NCI-H524 treated with DMSO at 0.1 percent for 48 hours (cell line): ENCODE data around the gene RSAD1.

Experiments
- DNase-seq: peaks from one replicate; lab custom pipeline; 2025; lab: John Stamatoyannopoulos, UW

The RSAD1 gene

DNA sequence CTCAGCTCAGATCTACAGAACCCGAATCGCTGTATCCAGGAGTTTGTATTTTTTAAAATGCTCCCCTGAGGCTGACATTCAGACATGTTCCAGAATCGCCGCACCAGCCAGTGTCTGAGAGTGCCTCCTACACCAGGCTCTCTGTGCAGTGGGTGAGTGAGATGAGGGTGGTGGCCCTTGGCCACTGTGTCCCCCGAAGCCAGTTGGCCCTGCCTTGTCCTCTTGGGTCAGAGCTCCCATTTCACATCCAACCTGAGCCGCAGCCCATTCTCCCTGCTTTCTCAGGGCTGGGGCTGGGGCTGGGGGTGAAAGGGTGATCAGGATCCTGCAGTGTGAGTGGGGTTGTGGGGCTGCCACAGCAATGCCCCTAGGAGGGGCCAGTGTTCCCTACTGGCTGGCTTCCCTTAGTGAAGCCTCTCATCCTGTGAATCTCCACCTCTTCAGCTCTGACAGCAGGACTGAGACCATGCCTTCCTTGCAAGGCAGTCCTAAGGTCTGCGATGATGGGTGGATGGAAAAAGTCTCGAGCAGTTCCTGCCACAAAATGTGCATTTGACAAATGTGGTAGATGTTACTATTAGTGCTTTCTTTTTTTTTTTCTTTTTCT is 16.7 kb downstream of the RSAD1 start:
- DNase-seq: no peak

DNA sequence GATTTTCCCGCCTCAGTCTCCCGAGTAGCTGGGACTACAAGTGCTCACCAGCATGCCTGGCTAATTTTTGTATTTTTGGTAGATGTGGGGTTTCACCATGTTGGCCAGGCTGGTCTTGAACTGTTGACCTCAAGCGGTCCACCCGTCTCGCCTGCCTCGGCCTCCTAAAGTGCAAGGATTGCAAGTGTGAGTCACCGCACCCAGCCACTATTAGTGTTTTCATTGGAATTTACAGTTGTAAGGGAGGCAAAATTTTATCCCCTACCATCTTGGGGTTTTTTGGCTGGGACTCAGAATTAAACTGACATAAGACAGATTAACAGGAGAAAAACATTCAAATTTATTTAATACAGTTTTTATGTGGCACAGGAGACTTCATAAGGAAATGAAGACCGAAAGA is 17.3 kb downstream of the RSAD1 start:
- no peak for DNase-seq

DNA sequence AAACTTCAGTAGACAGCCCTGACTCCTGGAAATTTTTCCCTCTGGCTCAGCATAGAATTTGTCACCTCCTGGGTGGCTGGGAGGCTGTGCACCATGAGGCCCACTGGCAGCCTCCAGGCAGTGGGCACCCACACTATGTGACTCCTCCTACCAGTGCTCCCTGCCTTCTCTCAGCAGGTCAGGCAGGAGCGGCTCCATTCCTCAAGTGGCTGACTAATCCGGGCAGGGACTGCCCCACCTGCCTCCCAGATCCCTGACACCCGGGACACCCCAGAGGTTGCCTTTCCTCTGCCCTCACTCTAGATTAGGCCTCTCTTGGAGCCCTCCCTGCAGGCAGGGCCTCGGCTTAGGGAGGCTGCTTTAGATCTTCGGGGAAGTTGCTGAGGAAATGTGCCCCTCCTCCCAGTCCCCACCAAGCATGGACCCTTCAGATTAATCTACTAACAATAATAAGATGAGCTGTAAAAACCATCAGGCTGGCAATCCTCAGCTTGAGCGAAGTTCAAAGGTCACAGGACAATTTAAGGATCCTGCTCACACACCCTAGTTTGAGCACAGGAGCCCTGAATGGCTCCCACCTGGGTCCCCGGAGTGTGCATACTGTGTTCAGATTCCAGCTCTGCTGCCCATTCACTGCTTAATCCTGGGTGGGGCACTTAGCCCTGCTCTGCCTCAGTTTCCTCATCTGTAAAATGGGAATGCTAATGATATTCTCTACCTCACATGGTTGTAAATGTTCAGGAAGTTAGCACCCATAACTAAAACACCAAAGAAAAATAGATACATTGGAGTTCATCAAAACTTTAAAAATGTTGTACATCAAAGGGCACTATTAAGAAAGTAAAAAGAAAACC is 19.6 kb downstream of the RSAD1 start:
- DNase-seq: no peak

DNA sequence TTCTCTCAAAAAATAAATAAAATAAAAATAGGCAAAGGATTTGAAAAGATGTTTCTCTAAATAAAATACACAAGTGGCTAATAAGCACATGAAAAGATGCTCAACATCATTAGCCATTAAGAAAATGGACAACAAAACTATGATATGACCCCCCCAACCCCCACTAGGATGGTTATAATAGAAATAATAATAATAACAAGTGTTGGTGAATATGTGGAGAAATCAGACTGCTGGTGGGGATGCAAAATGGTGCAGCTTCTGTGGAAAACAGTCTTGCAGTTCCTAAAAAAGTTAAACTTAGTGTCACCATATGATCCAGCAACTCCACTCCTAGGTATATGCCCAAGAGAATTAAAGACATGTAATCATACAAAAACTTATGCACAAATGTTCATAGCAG is 20.6 kb downstream of the RSAD1 start:
- DNase-seq: no peak

DNA sequence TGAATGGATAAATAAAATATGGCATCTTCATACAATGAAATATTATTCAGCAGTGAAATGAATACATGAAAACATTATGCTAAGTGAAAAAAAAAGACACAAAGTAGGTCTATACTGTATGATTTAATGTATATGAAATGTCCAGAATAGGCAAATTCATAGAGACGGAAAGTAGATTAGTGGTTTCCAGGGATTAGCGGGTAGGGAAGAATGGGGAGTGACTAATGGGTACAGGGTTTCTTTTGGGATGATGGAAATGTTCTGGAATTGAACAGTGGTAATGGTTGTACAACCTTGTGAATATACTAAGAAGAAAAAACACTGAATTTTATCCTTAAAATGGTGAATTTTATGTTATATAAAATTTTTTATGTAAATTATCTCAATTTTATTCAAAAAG is 21.1 kb downstream of the RSAD1 start:
- DNase-seq: no peak

DNA sequence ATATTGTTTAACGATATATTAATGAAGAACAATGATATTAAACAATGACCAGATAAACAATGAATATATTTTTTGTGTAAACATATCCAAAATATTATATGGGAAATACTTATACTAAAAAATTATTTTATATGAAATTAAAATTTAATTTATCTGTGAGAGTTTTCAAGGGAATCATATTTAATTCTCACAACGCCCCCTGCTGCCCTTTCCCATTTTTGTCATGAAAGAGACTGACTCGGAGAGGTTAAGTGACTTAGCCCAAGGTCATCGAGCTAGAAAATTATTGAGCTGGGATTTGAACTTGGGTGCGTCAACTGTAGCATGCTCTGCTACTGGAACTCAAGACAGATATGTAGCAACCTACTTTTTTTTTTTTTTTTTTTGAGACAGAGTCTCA is 22.4 kb downstream of the RSAD1 start:
- no peak for DNase-seq

DNA sequence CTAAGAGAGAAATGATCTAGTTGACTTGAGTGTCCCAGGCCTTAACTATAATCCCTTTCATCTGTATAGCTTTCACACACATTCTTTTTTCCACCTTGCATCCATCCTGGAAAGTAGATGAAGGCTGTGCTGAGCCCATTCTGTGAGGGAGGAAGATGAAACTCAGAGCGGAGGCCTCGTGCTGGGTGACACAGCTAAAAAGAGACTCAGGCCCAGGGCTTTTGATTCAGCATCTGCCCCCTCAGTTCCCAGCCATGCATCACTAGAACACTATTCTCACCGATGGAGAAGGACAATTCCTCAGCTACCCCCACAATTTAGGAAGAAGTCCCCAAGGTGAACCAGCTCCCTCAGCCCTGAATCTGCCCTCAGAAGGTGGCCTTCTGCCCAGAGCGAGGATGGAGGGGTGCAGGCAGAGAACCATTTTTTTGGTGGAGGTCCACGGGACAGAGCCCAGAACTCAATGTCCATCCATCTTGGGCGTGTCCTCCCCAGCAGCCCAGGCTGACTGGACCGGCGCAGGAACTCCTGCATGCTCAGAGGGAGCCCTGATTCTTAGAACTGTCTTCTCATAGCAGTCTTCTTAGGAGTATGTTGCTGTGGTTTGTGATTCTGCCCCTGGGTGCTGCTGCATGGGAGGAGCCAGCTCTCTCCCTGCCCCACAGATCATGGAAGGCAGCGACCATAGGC is 23.8 kb downstream of the RSAD1 start:
- DNase-seq: no peak

DNA sequence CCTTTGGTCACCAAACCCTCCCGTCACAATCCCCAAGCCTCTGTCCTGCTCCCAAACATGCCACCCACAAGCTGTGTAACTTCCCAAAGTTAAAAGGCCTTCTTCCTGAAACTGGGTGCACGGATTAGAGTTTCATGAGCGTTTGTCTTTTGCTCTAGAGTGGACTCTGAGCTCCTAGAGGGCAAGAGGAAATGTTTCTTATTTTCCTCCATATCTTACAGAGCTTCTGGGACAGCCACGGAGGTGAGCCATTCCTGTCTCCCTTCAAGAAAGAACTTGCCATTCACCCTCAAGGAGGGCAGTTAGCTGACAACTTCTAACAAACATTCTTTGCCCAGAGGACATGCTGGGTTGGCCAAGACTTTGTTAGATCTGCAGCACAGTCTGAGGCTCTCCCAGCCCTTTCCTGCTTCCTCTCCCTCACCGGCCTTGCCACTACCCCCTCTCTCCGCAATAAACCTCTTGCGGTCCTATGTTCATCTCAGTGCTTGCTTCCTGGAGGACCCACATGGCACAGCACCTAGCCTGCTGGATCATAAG is 27.0 kb downstream of the RSAD1 start:
- no peak for DNase-seq

DNA sequence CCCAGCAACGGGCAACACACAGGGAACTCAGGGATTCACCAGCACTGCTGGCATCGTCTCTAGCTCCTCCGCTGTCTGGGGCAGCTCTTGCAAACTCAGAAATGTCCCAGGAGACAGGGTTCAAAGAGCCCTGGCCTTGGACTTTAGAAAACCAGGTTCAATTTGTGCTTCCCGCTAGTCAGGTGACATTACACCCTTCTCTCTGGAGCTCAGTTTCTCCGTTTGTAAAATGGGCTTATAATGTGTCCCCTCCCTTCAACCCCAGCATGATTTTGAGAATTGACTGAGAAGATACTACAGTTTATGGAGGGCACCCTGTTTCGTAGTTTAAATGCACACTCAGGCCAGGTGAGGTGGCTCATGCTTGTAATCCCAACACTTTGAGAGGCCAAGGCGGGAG is 27.6 kb downstream of the RSAD1 start:
- DNase-seq: no peak

DNA sequence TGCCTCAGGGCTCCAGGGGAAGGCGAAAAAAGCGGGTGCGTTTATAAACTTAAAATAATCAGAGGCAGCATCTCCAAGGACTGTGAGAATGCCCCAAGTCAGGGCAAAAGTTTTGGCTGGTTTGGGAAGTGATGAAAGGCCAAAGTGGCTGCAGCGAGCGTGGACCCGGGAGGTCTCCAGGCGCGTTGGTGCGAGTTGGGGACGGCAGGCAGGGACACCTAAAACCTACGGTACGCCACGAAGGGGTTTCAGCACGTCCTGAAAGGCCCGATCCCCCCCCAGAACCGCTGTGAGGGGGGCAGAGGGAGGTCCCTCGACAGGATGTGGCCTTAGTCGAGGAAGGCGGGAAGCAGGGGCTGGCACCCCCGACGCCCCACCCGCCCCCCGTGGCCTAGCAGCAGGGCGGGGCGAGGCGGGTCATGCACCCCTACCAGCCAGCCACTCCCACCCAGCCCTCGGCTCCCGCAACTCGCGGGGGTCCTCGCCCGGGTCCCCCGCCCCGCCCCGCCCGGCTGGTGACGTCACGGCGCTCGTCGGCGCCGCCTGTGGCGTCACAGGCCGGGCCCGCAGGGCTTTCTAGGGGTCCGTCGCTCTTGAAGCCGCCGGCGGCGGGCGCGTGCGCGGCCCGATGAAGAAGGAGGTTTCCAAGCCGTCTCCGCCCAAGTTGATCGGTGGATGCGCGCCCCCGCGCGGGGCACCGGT is 29.4 kb downstream of the RSAD1 start, which contains the start of gene MYCBPAP:
Gene MYCBPAP, plus strand, starts transcription at position 569 of the 702 bp plus-strand sequence. CDS start 236 bp downstream, outside the sequence.
- DNase-seq: no peak

DNA sequence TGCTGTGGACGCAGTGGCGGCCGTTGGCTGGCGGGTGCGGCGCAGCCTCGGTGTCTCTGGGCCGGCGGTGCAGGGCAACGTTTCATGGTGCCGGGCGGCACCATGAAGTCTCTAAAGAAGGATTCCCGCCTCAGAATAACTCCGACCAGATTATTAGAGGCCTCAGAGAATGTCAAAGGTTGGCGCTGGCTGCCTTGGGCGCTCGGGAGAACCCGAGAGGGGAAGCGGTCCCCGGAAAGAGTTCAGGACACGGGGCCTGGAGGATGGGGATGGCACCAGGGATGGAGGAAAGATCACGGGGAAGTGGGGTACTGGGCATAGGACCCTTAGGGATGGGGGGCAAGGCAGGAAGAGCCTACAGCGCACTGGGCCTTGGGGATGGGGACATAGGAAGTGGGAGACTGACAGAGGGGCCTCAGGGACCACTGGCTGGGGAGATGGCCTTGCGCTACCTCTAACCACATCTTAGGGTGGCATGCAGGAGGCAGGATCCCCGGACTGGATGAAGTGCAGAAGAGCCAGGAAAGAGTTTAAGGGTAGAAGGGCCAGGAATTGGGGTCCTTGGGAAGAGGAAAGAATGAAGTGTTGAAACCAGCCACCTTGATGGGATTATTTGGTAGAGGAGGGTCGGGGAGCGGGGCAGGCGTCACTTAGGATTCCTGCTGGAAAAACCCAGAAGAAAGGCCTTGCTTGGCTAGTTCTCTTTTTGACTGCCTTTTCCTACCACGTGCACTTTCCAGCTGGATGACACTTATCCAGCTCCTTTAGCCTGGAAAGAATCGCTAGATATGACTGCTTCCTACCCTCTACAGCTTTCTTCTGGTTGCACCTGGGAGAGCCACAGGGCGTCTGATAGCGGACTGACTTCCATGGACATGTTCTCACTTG is 30.2 kb downstream of the RSAD1 start:
- DNase-seq: no peak

DNA sequence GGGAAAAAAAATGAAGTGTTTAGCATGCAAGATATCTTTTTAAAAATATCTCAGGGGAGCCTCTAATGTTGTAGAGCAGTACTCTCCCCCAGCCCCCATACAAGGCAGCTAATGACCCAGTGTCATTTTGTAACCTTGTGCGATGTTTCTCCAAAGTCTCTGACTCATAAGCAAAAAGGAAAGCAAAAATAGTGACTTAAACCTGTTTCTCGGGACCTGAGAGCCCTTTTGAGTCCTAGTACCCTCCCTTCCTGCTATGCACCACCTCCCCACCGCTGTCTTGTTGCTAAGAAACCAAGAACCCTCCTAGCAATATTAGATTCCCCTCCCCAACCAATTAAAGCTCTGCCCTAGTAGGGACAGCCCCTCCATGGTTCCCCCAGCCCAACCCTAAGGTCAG is 32.4 kb downstream of the RSAD1 start:
- DNase-seq: no peak

DNA sequence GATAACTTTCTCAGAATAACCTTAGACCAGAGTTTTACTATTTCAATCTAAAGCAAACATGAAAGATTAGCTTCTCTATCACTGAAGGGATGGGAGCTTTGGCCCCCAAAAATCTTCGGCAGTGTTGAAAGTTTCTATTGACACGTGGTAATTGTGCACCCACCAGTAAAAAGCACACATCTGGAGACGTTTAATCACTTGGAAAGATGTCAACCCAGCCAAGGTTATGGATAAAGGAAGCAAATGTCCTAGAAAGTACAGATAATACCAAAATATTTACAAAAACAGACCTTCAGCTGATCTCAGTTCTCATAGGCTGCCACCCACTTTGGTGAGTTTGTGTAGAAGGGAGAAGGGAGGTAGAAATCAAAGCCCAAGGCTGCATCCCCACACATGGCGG is 34.8 kb downstream of the RSAD1 start:
- DNase-seq: no peak

DNA sequence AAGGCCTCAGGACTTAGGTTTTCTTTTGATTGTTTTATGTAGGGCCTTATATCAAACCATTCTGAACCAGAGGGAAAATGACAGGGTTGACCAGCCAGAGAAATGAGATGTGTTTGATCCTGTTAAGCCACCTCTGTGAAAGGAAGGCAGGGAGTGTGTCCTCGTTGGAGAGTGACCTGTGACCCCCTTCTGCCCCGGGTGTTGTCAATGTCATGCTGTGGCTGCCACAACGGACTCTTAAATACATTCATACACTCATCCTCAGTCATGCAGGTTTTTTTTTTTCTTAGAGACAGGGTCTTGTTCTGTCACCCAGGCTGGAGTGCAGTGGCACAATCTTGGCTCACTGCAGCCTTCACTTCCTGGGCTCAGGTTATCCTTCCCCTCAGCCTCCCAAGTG is 35.7 kb downstream of the RSAD1 start:
- DNase-seq: no peak

DNA sequence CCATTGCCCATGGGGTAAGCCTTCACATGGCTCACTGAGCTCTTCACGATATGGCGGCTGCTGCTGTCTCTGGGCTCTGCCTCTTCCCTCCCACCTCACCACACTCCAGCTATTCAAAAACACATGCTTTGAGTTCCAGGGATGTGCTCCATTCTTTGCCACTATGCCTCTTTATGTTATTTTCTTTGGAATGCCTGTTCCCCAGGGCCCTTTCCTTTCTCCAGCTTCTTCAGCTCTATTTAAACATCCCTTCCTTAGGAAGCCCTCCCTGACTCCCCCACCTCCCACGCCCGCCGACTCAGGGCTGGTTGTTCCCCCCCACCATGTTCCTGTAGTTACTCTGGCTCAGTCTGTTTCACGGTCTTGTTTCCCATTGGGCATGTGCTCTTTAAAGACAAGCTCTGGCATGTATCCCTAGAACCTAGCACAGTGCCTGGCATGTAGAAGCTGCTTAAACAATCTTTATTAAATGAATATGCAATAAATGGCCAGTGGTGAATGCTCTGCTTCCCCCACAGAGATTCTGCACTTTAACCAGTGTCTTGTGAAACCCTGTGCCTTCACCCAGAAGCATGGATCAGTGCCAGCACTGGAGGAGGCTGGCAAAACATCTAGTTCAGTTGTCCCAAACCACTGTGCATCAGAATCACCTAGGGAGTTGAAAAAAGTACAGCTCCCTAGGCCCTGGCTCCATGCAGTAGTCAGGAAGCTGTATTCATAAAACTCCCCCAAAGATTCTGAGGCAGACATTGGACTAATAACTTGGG is 36.5 kb downstream of the RSAD1 start:
- no peak for DNase-seq

DNA sequence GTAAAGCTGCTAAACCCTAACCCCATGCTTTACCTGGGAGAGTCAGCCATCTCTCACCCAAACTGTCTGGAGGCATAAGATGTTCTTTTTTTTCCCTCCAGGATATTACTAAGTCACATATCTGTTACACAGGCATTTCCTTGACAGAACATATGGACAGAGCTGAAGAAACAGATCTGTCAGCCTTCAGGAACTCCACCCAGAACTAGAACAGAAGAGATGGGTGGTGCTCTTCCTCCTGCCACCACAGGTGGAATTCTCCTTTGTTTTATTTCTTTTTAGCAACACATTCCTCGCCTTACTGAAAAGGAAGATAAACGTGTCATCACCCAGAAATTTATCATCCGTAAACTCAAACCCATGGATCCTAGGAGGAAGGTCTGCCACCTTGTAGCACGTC is 38.4 kb downstream of the RSAD1 start:
- no peak for DNase-seq

DNA sequence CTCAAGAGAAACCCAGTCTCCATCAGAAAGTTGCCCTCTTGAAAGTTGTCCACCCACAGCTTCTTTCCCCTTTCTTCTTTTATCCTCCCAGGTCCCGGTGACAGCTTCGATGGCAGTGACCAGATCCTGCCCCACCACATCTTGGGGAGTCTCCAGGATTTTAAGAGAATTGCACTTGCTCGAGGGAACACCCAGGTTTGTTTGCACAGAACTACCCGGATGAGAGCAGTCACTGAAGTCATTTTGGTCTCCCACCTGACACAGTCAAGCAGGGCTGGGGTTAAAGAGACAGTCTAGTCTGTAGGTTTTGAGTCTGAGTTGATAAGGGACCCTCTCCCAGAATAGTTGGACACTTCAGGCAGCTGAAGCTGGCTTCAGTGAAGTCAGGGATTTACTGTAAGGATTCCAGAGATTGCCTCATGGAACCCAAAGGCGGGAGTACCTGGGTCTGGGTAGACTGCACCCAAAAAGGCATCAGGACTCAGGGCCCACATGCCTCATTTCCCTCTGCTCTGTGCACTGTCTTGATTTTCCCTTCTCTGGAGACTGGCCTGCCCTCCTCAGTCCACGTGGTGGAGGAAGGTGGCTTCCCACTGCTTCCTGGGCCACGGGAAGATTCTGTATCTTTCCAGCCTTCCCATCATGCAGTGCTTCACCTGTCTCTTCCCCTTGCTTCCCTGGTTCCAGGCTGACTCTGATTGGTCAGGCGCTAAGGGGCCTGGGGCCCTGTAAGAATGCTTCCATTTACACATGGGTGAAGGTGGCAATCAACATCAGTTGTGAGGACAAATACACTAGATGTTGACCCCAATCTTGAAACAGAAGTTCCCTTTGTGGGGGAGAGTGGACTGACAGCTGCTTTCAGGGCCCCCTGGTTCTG is 39.1 kb downstream of the RSAD1 start:
- no peak for DNase-seq

DNA sequence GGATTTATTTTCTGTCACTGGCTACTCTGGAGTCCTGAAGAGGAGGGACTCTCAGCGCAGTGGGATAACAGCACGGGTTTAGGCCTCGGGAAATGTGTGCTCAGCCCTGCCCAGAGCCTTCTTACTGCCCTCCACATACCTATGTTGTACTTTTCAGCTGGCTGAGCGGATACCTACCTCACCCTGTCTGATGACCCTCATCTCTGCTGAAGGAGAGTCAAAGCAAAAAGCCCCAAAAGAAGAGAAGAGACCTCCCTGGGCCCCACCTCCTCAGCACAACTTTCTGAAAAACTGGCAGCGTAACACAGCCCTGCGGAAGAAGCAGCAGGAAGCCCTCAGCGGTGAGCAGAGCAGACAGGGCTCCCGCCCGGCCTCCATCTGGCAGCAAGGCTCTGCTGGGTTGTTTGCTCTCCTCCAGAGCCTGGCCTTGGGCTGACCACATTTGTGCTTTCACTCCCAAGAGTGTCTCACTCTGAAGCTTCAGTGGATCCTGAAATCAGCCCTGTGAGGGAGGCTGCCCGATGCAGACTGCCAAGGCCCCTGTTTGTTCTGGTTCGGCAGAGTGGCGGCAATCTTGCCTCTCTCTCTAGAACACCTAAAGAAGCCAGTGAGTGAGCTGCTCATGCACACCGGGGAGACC is 39.8 kb downstream of the RSAD1 start:
- no peak for DNase-seq
